K562 (cell line): ENCODE measurements around the gene EVI2B. TPM values are rescaled to one million over a fixed set of nuclear protein-coding genes. Genes with fewer than 3 reads are reported as not detected.

Source experiments
- ATAC-seq: fragments of 200-7000 bp; cut with Tn5 transposase; 3 replicates; pipeline ENCODE4 v1.9.1; 2020; ENCODE audit warnings: moderate library complexity
- BruUV-seq: library from RNA; stranded (reverse); fragments of 400-500 nt; replicated peaks from 2 replicates; lab custom pipeline; 2021; lab: Mats Ljungman, UMichigan
- CTCF ChIA-PET: fragments of 300-600 bp; formaldehyde crosslinking; extraction: SDS; loops from one replicate; lab custom pipeline; 2021; ENCODE audit warnings: low intra/inter-chr PET ratio; lab: Yijun Ruan, JAX
- POLR2A ChIA-PET: fragments of 300-600, 350-650 bp; sonication (Branson Sonifier 250); formaldehyde crosslinking; extraction: SDS; loops from one replicate; lab custom pipeline; 2021; ENCODE audit warnings: antibody characterized with exemption, inconsistent platforms; lab: Yijun Ruan, JAX
- DNase-seq, 4 experiments: peaks; one replicate each; pipeline versions ENCODE4 v3.0.0 to v3.0.0-alpha.2; 2011 to 2018; ENCODE audit warnings: low spot score in 3 of 4, mixed read lengths in 3 of 4; ENCODE audit errors: extremely low read depth in 1 of 4
- FAIRE-seq: peaks from 2 replicates; lab custom pipeline; 2011; peaks lifted over from hg19 to GRCh38; lab: Jason Lieb, UNC
- H2AFZ ChIP-seq: 2 replicates; pipeline ENCODE4 v1.6.0; 2011; ENCODE audit warnings: low read depth, low read length, control low read depth, inconsistent platforms
- H3K27ac ChIP-seq: fragments of 200-600 bp; 3 replicates; pipeline ENCODE4 v1.8.0; 2011; ENCODE audit warnings: low read depth, mild to moderate bottlenecking, control low read depth, inconsistent platforms, low read length, moderate library complexity, mixed read lengths; ENCODE audit errors: extremely low read depth
- H3K27me3 ChIP-seq, 2 experiments: fragments of 300-600 bp in 1 of 2; 2 replicates in 1 of 2; 3 replicates in 1 of 2; pipeline versions ENCODE4 v1.6.0 to v1.8.0; 2011; ENCODE audit warnings: inconsistent platforms in 2 of 2, low read length in 2 of 2, mild to moderate bottlenecking in 1 of 2, mixed read lengths in 1 of 2, moderate library complexity in 1 of 2; ENCODE audit not compliant: control insufficient read depth in 2 of 2, insufficient read depth in 2 of 2
- H3K36me3 ChIP-seq: fragments of 300-600 bp; 3 replicates; pipeline ENCODE4 v1.8.0; 2011; ENCODE audit warnings: mild to moderate bottlenecking, low read length, inconsistent platforms; ENCODE audit not compliant: control insufficient read depth, insufficient read depth
- H3K4me1 ChIP-seq, 2 experiments: fragments of 200-600 bp in 1 of 2; replicated peaks in 1 of 2; 2 replicates in 1 of 2; 3 replicates in 1 of 2; pipeline versions ENCODE4 v1.5.1 to v1.8.0; 2011; ENCODE audit warnings: inconsistent platforms in 2 of 2, low read length in 2 of 2, mild to moderate bottlenecking in 1 of 2, mixed read lengths in 1 of 2, moderate library complexity in 1 of 2; ENCODE audit not compliant: control insufficient read depth in 2 of 2, insufficient read depth in 2 of 2
- H3K4me2 ChIP-seq: 2 replicates; pipeline ENCODE4 v1.6.1; 2011; ENCODE audit warnings: low read length, control low read depth, inconsistent platforms, mixed read lengths; ENCODE audit not compliant: insufficient read depth
- H3K4me3 ChIP-seq: fragments of 200-600 bp; sonication (generic), shearing (Covaris generic); 2 replicates; pipeline ENCODE4 v1.5.1; 2016; ENCODE audit warnings: control low read depth, inconsistent platforms
- H3K79me2 ChIP-seq: fragments of 200-600 bp; 3 replicates; pipeline ENCODE4 v1.8.0; 2011; ENCODE audit warnings: low read length, inconsistent platforms; ENCODE audit not compliant: control insufficient read depth, insufficient read depth
- H3K9ac ChIP-seq, 2 experiments: 2 replicates each; pipeline versions ENCODE4 v1.6.0 to v1.6.1; 2011; ENCODE audit warnings: low read depth in 2 of 2, low read length in 2 of 2, control low read depth in 1 of 2, inconsistent platforms in 1 of 2, mild to moderate bottlenecking in 1 of 2, mixed read lengths in 1 of 2; ENCODE audit not compliant: insufficient read depth in 1 of 2
- H3K9me1 ChIP-seq: one replicate; pipeline ENCODE4 v1.6.0; 2011; ENCODE audit warnings: inconsistent platforms, mild to moderate bottlenecking, low read length, moderate library complexity; ENCODE audit not compliant: control insufficient read depth, insufficient read depth
- H3K9me3 ChIP-seq: replicated peaks from 2 replicates; pipeline ENCODE4 v1.5.1; 2011; ENCODE audit warnings: low read depth, low read length, inconsistent platforms; ENCODE audit not compliant: control insufficient read depth, insufficient read depth
- H4K20me1 ChIP-seq: replicated peaks from 2 replicates; pipeline ENCODE4 v1.6.1; 2011; ENCODE audit warnings: low read length, inconsistent platforms, mixed read lengths; ENCODE audit not compliant: control insufficient read depth, insufficient read depth
- CBFA2T3 ChIP-seq: fragments of 450-650 bp; IDR thresholded peaks from 2 replicates; pipeline ENCODE4 v1.6.1; 2017
- FOXJ2 ChIP-seq: fragments of 200-800 bp; sonication (Bioruptor generic); IDR thresholded peaks from 2 replicates; pipeline ENCODE4 v1.6.1; 2016; ENCODE audit warnings: missing genetic modification characterization, missing compliant biosample characterization
- FOXO4 ChIP-seq: fragments of 450-650 bp; formaldehyde crosslinking; IDR thresholded peaks from 2 replicates; pipeline ENCODE4 v1.4.0; 2020; ENCODE audit warnings: mild to moderate bottlenecking, moderate library complexity
- GABPB2 ChIP-seq: fragments of 250-450 bp; sonication (Bioruptor Pico); conservative IDR thresholded peaks from 2 replicates; pipeline ENCODE4 v1.5.1; 2021; ENCODE audit warnings: mild to moderate bottlenecking
- HCFC1 ChIP-seq: IDR thresholded peaks from 2 replicates; pipeline ENCODE4 v1.6.1; 2012; ENCODE audit warnings: low read depth, low read length, improper control_type of control experiment
- HLTF ChIP-seq: fragments of 450-650 bp; IDR thresholded peaks from 2 replicates; pipeline ENCODE4 v1.6.1; 2016
- JUN ChIP-seq, 2 experiments: sonication (generic) in 1 of 2; formaldehyde crosslinking in 1 of 2; IDR thresholded peaks; 2 replicates each; pipeline versions ENCODE4 v1.6.1 to v1.8.0; 2012 to 2022; ENCODE audit warnings: borderline replicate concordance in 2 of 2, mild to moderate bottlenecking in 2 of 2, improper control_type of control experiment in 1 of 2, low read depth in 1 of 2, low read length in 1 of 2, missing genetic modification reagents in 1 of 2
- MNT ChIP-seq, 2 experiments: fragments of 450-650 bp; conservative IDR thresholded peaks; 2 replicates each; pipeline ENCODE4 v1.6.1; 2017; ENCODE audit warnings: mild to moderate bottlenecking in 2 of 2, moderate library complexity in 2 of 2
- MYNN ChIP-seq, 2 experiments: sonication (generic); formaldehyde crosslinking in 1 of 2; IDR thresholded peaks; 2 replicates each; pipeline versions ENCODE4 v1.5.0 to v1.6.1; 2016 to 2020; ENCODE audit warnings: antibody characterized with exemption in 1 of 2, missing genetic modification reagents in 1 of 2
- SMAD3 ChIP-seq: fragments of 450-650 bp; formaldehyde crosslinking; conservative IDR thresholded peaks from 2 replicates; pipeline ENCODE4 v1.4.0; 2020; ENCODE audit warnings: mild to moderate bottlenecking
- TCFL5 ChIP-seq: fragments of 250-450 bp; sonication (Bioruptor Pico); conservative IDR thresholded peaks from 2 replicates; pipeline ENCODE4 v1.6.1; 2021; ENCODE audit warnings: mild to moderate bottlenecking, moderate library complexity, matching md5 sums
- USF1 ChIP-seq: sonication (generic); formaldehyde crosslinking; IDR thresholded peaks from 2 replicates; pipeline ENCODE4 v1.9.0; 2022; ENCODE audit warnings: mild to moderate bottlenecking, missing genetic modification reagents
- ZBTB2 ChIP-seq: fragments of 450-650 bp; IDR thresholded peaks from 2 replicates; pipeline ENCODE4 v1.6.1; 2016; ENCODE audit warnings: antibody characterized with exemption
- ZNF277 ChIP-seq: fragments of 250-450 bp; sonication (Bioruptor Pico); IDR thresholded peaks from 2 replicates; pipeline ENCODE4 v1.8.0; 2022; ENCODE audit warnings: inconsistent platforms, mild to moderate bottlenecking, moderate library complexity, borderline replicate concordance
- ZNF76 ChIP-seq: fragments of 250-450 bp; sonication (Bioruptor Pico); IDR thresholded peaks from 2 replicates; pipeline ENCODE4 v1.4.0; 2020; ENCODE audit warnings: mild to moderate bottlenecking, moderate library complexity, borderline replicate concordance
- WGBS: fragments of 100-300 bp; shearing (Covaris generic); methylation state at CpG from one replicate; pipeline ENCODE4 v1.1.6; 2016; ENCODE audit warnings: low coverage, mixed read lengths; ENCODE audit not compliant: insufficient coverage; ENCODE audit errors: missing lambda C conversion rate; 5-methylcytosine and 5-hydroxymethylcytosine counted together
- in situ Hi-C: fragments of 300-500 bp; cut with MboI; formaldehyde crosslinking; loops from 4 replicates; pipeline ENCODE4 v1.15.0; 2018; ENCODE audit warnings: inconsistent platforms, mixed read lengths
- intact Hi-C: fragments of 100-400 bp; cut with micrococcal nuclease; formaldehyde crosslinking; loops from 2 replicates; pipeline ENCODE4 v1.14.2; 2022
- polyA plus RNA-seq, 8 experiments: library from polyadenylated mRNA; depleted of rRNA in 4 of 8; stranded (reverse) in 5 of 8; unstranded in 3 of 8; fragments of >200 nt; fragmentation: Nextera tagmentation in 2 of 8; fragmentation: Illumina TruSeq in 1 of 8; extraction: Ambion mirVana in 2 of 8; extraction: Trizol in 1 of 8; gene quantifications; 2 replicates each; pipeline versions ENCODE4 v1.2.1 to v1.2.3, GENCODE V29; 2011 to 2014; ENCODE audit warnings: inconsistent platforms in 1 of 8, missing spikeins in 1 of 8
- total RNA-seq, 7 experiments: library from RNA; depleted of rRNA in 6 of 7; stranded (reverse); fragments of >200 nt in 6 of 7; fragmentation: Illumina TruSeq in 2 of 7; extraction: Trizol in 2 of 7; gene quantifications; 2 replicates each; pipeline versions ENCODE4 v1.2.1 to v1.2.3, GENCODE V29; 2011 to 2021; ENCODE audit warnings: low replicate concordance in 1 of 7

EVI2B gene
- total and polyA plus RNA-seq, 9 of the 15 experiments (the other 6 are each of a cell fraction or from before 2014, with no cell fraction given): 0.54 to 8.0 (median 2.5) TPM

GRCh38 chr17:31273516-31273915, 40.3 kb downstream of the EVI2B start:
- H3K9me3 ChIP-seq: no peaks in the 10 kb centered on the region
- no peak overlapping the region for H3K27ac ChIP-seq
- H3K9ac ChIP-seq: no peak overlapping the region
- no peaks in the 10 kb centered on the region for H3K27me3 ChIP-seq
- FAIRE-seq: no peak
- ChIA-PET POLR2A (no interaction called here), CTCF (no interaction called here)
- no peak overlapping the region for H3K4me2 ChIP-seq
- H3K4me1 ChIP-seq: no peaks in the 10 kb centered on the region; a peak in 1 of 5 replicates
- intact Hi-C loops: no loop called here
- no peak for ATAC-seq
- BruUV-seq: no TSS peak
- WGBS: 71% methylated on average over 1 of the region's 1 CpG
- DNase-seq: no peak
- TF ChIP-seq CBFA2T3: no peak
- no peak for TF ChIP-seq GABPB2
- no peak for TF ChIP-seq HLTF
- TF ChIP-seq TCFL5: no peak
- no peak for TF ChIP-seq MNT (conservative IDR thresholded peaks at IDR 0.05)
- TF ChIP-seq JUN (IDR thresholded peaks at IDR 0.05; ENCODE audit: borderline replicate concordance, low read depth, low read length): no peak
- no peak for TF ChIP-seq JUN (CRISPR knock-in tag; IDR thresholded peaks at IDR 0.05; ENCODE audit: borderline replicate concordance)
- no peak for TF ChIP-seq FOXO4 (CRISPR knock-in tag)
- no peak for TF ChIP-seq MYNN (IDR thresholded peaks at IDR 0.05)
- TF ChIP-seq MYNN (CRISPR knock-in tag; IDR thresholded peaks at IDR 0.05): no peak
- TF ChIP-seq HCFC1: no peak
- TF ChIP-seq ZNF76 (CRISPR knock-in tag): no peak
- no peak for TF ChIP-seq SMAD3
- no peak for TF ChIP-seq FOXJ2 (tag)
- TF ChIP-seq USF1: no peak
- no peak for TF ChIP-seq ZNF277 (CRISPR knock-in tag)
- no peak for TF ChIP-seq ZBTB2
- H3K79me2 ChIP-seq: no peaks in the 10 kb centered on the region
- no peak overlapping the region for H2AFZ ChIP-seq
- no peak overlapping the region for H3K4me3 ChIP-seq
- in situ Hi-C loops: no loop called here
- peaks cover 36% of the 10 kb centered on the region for H3K36me3 ChIP-seq
- H4K20me1 ChIP-seq: no peaks in the 10 kb centered on the region; the same call in 1 of the 2 replicates
- H3K9me1 ChIP-seq: no peaks in the 10 kb centered on the region
